SU-DHL-6 (cell line): ENCODE results near the gene ERVW-1.

Source experiments
- CTCF ChIP-seq: fragments of 200-600 bp; sonication (generic); IDR thresholded peaks from one replicate; pipeline ENCODE4 v1.5.1; 2017; ENCODE audit warnings: antibody characterized with exemption, mild to moderate bottlenecking, low read length, moderate library complexity; ENCODE audit not compliant: insufficient read depth, poor library complexity, severe bottlenecking
- EZH2phosphoT487 ChIP-seq: fragments of 200-600 bp; sonication (generic), shearing (Covaris generic); conservative IDR thresholded peaks from 2 replicates; pipeline ENCODE4 v1.6.1; 2018; ENCODE audit warnings: mild to moderate bottlenecking, antibody characterized with exemption, low read length, moderate library complexity, mixed read lengths

- TF ChIP-seq CTCF (no peak), EZH2phosphoT487 (no peak)
These were observed 45.4 kb upstream of the ERVW-1 start for GRCh38 chr7:92523110-92523509.
